ENCODE data around the gene NTRK2.

Gene NTRK2

GRCh38 chr9:84703793-84704192 lies 34.3 kb downstream of the NTRK2 start:
- Histone ChIP-seq H3K27me3 (ENCODE audit: control insufficient read depth in 1 of 2, insufficient read depth in 2 of 2, low read length in 2 of 2) (no peaks in the 10 kb centered on the region), H3K4me3 (ENCODE audit: low read length in 2 of 2) (no peak overlapping the region), H3K9me3 (ENCODE audit: control insufficient read depth in 2 of 2, low read length in 2 of 2) (no peaks in the 10 kb centered on the region), H3K36me3 (ENCODE audit: control insufficient read depth in 2 of 2, insufficient read depth in 2 of 2, low read length in 2 of 2) (no peaks in the 10 kb centered on the region), H3K27ac (ENCODE audit: low read length) (no peak overlapping the region), H3K9ac (ENCODE audit: low read length in 2 of 2) (no peak overlapping the region), H3K4me1 (ENCODE audit: control insufficient read depth, insufficient read depth, low read length) (no peaks in the 10 kb centered on the region)

- H3K27ac ChIP-seq (ENCODE audit: low read length): no peak overlapping the region
- H3K4me3 ChIP-seq (ENCODE audit: low read length in 2 of 2): no peak overlapping the region
- no peaks in the 10 kb centered on the region for H3K4me1 ChIP-seq (ENCODE audit: control insufficient read depth, insufficient read depth, low read length)
- H3K9ac ChIP-seq (ENCODE audit: low read length in 2 of 2): no peak overlapping the region
- H3K9me3 ChIP-seq (ENCODE audit: control insufficient read depth in 2 of 2, low read length in 2 of 2): no peaks in the 10 kb centered on the region
- no peaks in the 10 kb centered on the region for H3K27me3 ChIP-seq (ENCODE audit: control insufficient read depth in 1 of 2, insufficient read depth in 2 of 2, low read length in 2 of 2)
- H3K36me3 ChIP-seq (ENCODE audit: control insufficient read depth in 2 of 2, insufficient read depth in 2 of 2, low read length in 2 of 2): no peaks in the 10 kb centered on the region
Measured at GRCh38 chr9:84705128-84705527, 35.6 kb downstream of the NTRK2 start.

GRCh38 chr9:84708400-84708799 lies 38.9 kb downstream of the NTRK2 start:
- no peaks in the 10 kb centered on the region for H3K36me3 ChIP-seq (ENCODE audit: control insufficient read depth in 2 of 2, insufficient read depth in 2 of 2, low read length in 2 of 2)
- no peaks in the 10 kb centered on the region for H3K9me3 ChIP-seq (ENCODE audit: control insufficient read depth in 2 of 2, low read length in 2 of 2)
- H3K4me3 ChIP-seq (ENCODE audit: low read length in 2 of 2): no peak overlapping the region
- no peak overlapping the region for H3K27ac ChIP-seq (ENCODE audit: low read length)
- no peaks in the 10 kb centered on the region for H3K27me3 ChIP-seq (ENCODE audit: control insufficient read depth in 1 of 2, insufficient read depth in 2 of 2, low read length in 2 of 2)
- H3K4me1 ChIP-seq (ENCODE audit: control insufficient read depth, insufficient read depth, low read length): no peaks in the 10 kb centered on the region
- H3K9ac ChIP-seq (ENCODE audit: low read length in 2 of 2): no peak overlapping the region

GRCh38 chr9:84709056-84709455 lies 39.5 kb downstream of the NTRK2 start:
- no peaks in the 10 kb centered on the region for H3K4me1 ChIP-seq (ENCODE audit: control insufficient read depth, insufficient read depth, low read length)
- H3K36me3 ChIP-seq (ENCODE audit: control insufficient read depth in 2 of 2, insufficient read depth in 2 of 2, low read length in 2 of 2): no peaks in the 10 kb centered on the region
- no peak overlapping the region for H3K9ac ChIP-seq (ENCODE audit: low read length in 2 of 2)
- H3K27me3 ChIP-seq (ENCODE audit: control insufficient read depth in 1 of 2, insufficient read depth in 2 of 2, low read length in 2 of 2): no peaks in the 10 kb centered on the region
- H3K9me3 ChIP-seq (ENCODE audit: control insufficient read depth in 2 of 2, low read length in 2 of 2): no peaks in the 10 kb centered on the region
- no peak overlapping the region for H3K27ac ChIP-seq (ENCODE audit: low read length)
- no peak overlapping the region for H3K4me3 ChIP-seq (ENCODE audit: low read length in 2 of 2)

GRCh38 chr9:84710701-84711397 lies 41.3 kb downstream of the NTRK2 start:
- H3K27ac ChIP-seq (ENCODE audit: low read length): no peak overlapping the region
- H3K9me3 ChIP-seq (ENCODE audit: control insufficient read depth in 2 of 2, low read length in 2 of 2): no peaks in the 10 kb centered on the region
- H3K4me3 ChIP-seq (ENCODE audit: low read length in 2 of 2): no peak overlapping the region
- no peaks in the 10 kb centered on the region for H3K36me3 ChIP-seq (ENCODE audit: control insufficient read depth in 2 of 2, insufficient read depth in 2 of 2, low read length in 2 of 2)
- no peak overlapping the region for H3K9ac ChIP-seq (ENCODE audit: low read length in 2 of 2)
- no peaks in the 10 kb centered on the region for H3K27me3 ChIP-seq (ENCODE audit: control insufficient read depth in 1 of 2, insufficient read depth in 2 of 2, low read length in 2 of 2)
- H3K4me1 ChIP-seq (ENCODE audit: control insufficient read depth, insufficient read depth, low read length): no peaks in the 10 kb centered on the region

- Histone ChIP-seq H3K36me3 (ENCODE audit: control insufficient read depth in 2 of 2, insufficient read depth in 2 of 2, low read length in 2 of 2) (no peaks in the 10 kb centered on the region), H3K4me1 (ENCODE audit: control insufficient read depth, insufficient read depth, low read length) (no peaks in the 10 kb centered on the region), H3K9ac (ENCODE audit: low read length in 2 of 2) (no peak overlapping the region), H3K27me3 (ENCODE audit: control insufficient read depth in 1 of 2, insufficient read depth in 2 of 2, low read length in 2 of 2) (no peaks in the 10 kb centered on the region), H3K27ac (ENCODE audit: low read length) (no peak overlapping the region), H3K4me3 (ENCODE audit: low read length in 2 of 2) (no peak overlapping the region), H3K9me3 (ENCODE audit: control insufficient read depth in 2 of 2, low read length in 2 of 2) (no peaks in the 10 kb centered on the region)
Measured at GRCh38 chr9:84711398-84711777, 41.9 kb downstream of the NTRK2 start.

- no peaks in the 10 kb centered on the region for H3K27me3 ChIP-seq (ENCODE audit: control insufficient read depth in 1 of 2, insufficient read depth in 2 of 2, low read length in 2 of 2)
- H3K9ac ChIP-seq (ENCODE audit: low read length in 2 of 2): no peak overlapping the region
- no peaks in the 10 kb centered on the region for H3K4me1 ChIP-seq (ENCODE audit: control insufficient read depth, insufficient read depth, low read length)
- no peak overlapping the region for H3K27ac ChIP-seq (ENCODE audit: low read length)
- no peaks in the 10 kb centered on the region for H3K36me3 ChIP-seq (ENCODE audit: control insufficient read depth in 2 of 2, insufficient read depth in 2 of 2, low read length in 2 of 2)
- no peaks in the 10 kb centered on the region for H3K9me3 ChIP-seq (ENCODE audit: control insufficient read depth in 2 of 2, low read length in 2 of 2)
- no peak overlapping the region for H3K4me3 ChIP-seq (ENCODE audit: low read length in 2 of 2)
Measured at GRCh38 chr9:84711936-84712335, 42.4 kb downstream of the NTRK2 start.

GRCh38 chr9:84716217-84716616 lies 46.7 kb downstream of the NTRK2 start:
- H3K9me3 ChIP-seq (ENCODE audit: control insufficient read depth in 2 of 2, low read length in 2 of 2): no peaks in the 10 kb centered on the region
- no peaks in the 10 kb centered on the region for H3K27me3 ChIP-seq (ENCODE audit: control insufficient read depth in 1 of 2, insufficient read depth in 2 of 2, low read length in 2 of 2)
- no peaks in the 10 kb centered on the region for H3K36me3 ChIP-seq (ENCODE audit: control insufficient read depth in 2 of 2, insufficient read depth in 2 of 2, low read length in 2 of 2)
- H3K27ac ChIP-seq (ENCODE audit: low read length): no peak overlapping the region
- H3K4me1 ChIP-seq (ENCODE audit: control insufficient read depth, insufficient read depth, low read length): no peaks in the 10 kb centered on the region
- no peak overlapping the region for H3K9ac ChIP-seq (ENCODE audit: low read length in 2 of 2)
- H3K4me3 ChIP-seq (ENCODE audit: low read length in 2 of 2): no peak overlapping the region

GRCh38 chr9:84718476-84718875 lies 48.9 kb downstream of the NTRK2 start:
- Histone ChIP-seq H3K27me3 (ENCODE audit: control insufficient read depth in 1 of 2, insufficient read depth in 2 of 2, low read length in 2 of 2) (no peaks in the 10 kb centered on the region), H3K9me3 (ENCODE audit: control insufficient read depth in 2 of 2, low read length in 2 of 2) (no peaks in the 10 kb centered on the region), H3K4me3 (ENCODE audit: low read length in 2 of 2) (no peak overlapping the region), H3K4me1 (ENCODE audit: control insufficient read depth, insufficient read depth, low read length) (no peaks in the 10 kb centered on the region), H3K9ac (ENCODE audit: low read length in 2 of 2) (no peak overlapping the region), H3K36me3 (ENCODE audit: control insufficient read depth in 2 of 2, insufficient read depth in 2 of 2, low read length in 2 of 2) (no peaks in the 10 kb centered on the region), H3K27ac (ENCODE audit: low read length) (no peak overlapping the region)

- H3K9me3 ChIP-seq (ENCODE audit: control insufficient read depth in 2 of 2, low read length in 2 of 2): no peaks in the 10 kb centered on the region
Measured at GRCh38 chr9:84722388-84722989, 53.0 kb downstream of the NTRK2 start.

GRCh38 chr9:84723426-84723825 lies 53.9 kb downstream of the NTRK2 start:
- no peaks in the 10 kb centered on the region for H3K36me3 ChIP-seq (ENCODE audit: control insufficient read depth in 2 of 2, insufficient read depth in 2 of 2, low read length in 2 of 2)
- H3K4me3 ChIP-seq (ENCODE audit: low read length in 2 of 2): no peak overlapping the region
- H3K9ac ChIP-seq (ENCODE audit: low read length in 2 of 2): no peak overlapping the region
- H3K27ac ChIP-seq (ENCODE audit: low read length): no peak overlapping the region
- H3K9me3 ChIP-seq (ENCODE audit: control insufficient read depth in 2 of 2, low read length in 2 of 2): no peaks in the 10 kb centered on the region
- no peaks in the 10 kb centered on the region for H3K4me1 ChIP-seq (ENCODE audit: control insufficient read depth, insufficient read depth, low read length)
- H3K27me3 ChIP-seq (ENCODE audit: control insufficient read depth in 1 of 2, insufficient read depth in 2 of 2, low read length in 2 of 2): no peaks in the 10 kb centered on the region

More at GRCh38 chr9:84722388-84722989, 53.0 kb downstream of the NTRK2 start:
- Histone ChIP-seq H3K4me1 (ENCODE audit: control insufficient read depth, insufficient read depth, low read length) (no peaks in the 10 kb centered on the region), H3K4me3 (ENCODE audit: low read length in 2 of 2) (no peak overlapping the region), H3K27me3 (ENCODE audit: control insufficient read depth in 1 of 2, insufficient read depth in 2 of 2, low read length in 2 of 2) (no peaks in the 10 kb centered on the region), H3K27ac (ENCODE audit: low read length) (no peak overlapping the region), H3K9ac (ENCODE audit: low read length in 2 of 2) (no peak overlapping the region), H3K36me3 (ENCODE audit: control insufficient read depth in 2 of 2, insufficient read depth in 2 of 2, low read length in 2 of 2) (no peaks in the 10 kb centered on the region)
